ENCODE results near the gene DDAH2.

DDAH2 gene

GRCh38 chr6:31728767-31729514 is at the start of gene DDAH2:
Gene DDAH2 (minus strand): TSS chr6:31729299. CDS start chr6:31729161, 138 bp downstream.
- DNase-seq (ENCODE audit: low read depth), result no peak

GRCh38 chr6:31778193-31778592 is 49.1 kb upstream of the DDAH2 start:
- no peak for DNase-seq (ENCODE audit: low read depth)

DNA sequence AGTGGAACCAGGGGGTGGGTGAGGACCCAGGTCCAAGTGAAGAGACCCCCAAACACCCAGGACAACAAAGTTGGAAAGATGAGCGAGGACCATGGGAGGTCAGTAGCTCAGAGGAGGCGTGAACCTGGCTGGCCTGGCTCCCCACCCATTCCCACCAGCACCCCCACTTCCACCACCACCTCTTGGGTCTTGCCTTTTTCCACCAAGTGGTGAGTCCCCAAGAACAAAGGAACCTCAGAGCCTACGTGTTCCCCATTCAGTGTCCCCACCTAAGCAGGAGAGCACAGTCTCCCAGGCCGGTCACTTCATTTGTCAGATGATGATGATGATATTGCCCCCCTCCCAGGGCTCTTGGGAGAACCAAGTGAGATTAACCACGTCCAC is 48.6 kb upstream of the DDAH2 start:
- DNase-seq (ENCODE audit: low read depth), result no peak

GRCh38 chr6:31776989-31777666 is 48.0 kb upstream of the DDAH2 start, which contains the start of gene VWA7:
Gene VWA7 (minus strand): TSS chr6:31777328. CDS start chr6:31776779, 549 bp downstream.
- DNase-seq (ENCODE audit: low read depth), result peak; percentile 76

GRCh38 chr6:31776485-31776988 is 47.4 kb upstream of the DDAH2 start:
- no peak for DNase-seq (ENCODE audit: low read depth)

- DNase-seq (ENCODE audit: low read depth), result no peak
Observed at GRCh38 chr6:31775633-31776484, 46.8 kb upstream of the DDAH2 start.

DNA sequence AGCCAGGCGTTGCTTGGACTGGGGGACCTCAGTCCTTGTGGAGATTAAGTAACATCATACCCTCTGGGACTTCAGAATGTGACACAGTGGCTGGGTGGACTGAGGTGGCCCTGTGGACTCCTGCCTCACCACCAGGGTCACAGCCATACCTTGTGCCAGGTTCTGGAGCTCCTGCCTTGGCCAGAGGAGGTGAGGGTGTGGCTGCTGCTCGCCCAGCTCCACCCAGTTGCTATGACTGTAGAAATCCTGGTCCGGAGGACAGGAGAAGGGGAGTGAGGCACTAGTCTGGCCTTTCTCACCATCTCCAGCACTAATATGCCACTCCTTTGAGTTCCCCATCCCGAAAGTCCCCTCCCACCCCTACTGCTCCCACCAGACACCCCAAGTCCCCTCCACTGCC is 46.1 kb upstream of the DDAH2 start:
- DNase-seq (ENCODE audit: low read depth), result no peak

DNA sequence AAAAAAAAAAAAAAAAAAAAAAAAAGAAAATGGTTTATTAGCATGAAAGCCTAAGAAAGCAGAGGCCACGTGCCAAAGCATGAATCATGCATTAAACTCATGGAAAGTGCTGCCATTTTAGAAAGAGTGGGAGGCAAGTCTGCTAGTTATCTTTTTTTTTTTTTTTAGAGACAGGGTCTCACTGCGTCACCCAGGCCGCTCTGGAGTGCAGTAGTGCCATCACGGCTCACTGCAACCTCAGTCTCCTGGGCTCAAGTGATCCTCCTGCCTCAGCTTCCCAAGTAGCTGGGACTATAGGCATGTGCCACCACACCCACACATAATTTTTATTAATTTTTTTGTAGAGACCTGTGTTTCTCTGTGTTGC is 42.9 kb upstream of the DDAH2 start:
- peak; percentile 62 for DNase-seq (ENCODE audit: low read depth)

DNA sequence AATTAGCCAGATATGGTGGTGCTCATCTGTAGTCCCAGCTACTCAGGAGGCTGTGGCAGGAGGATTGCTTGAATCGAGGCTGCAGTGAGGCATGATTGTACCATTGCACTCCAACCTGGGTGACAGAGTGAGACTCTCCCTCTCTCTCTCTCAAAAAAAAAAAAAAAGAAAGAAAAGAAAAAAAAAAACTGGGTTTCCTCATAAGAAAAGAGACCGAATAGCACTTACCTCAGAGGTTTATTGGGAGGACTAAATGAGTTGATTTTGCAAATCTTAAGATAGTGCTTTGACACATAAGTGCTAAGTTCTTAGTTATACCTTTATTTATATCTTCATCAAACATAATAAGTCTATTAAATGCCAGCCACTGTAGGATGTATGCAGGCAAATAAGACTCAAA is 41.8 kb upstream of the DDAH2 start:
- no peak for DNase-seq (ENCODE audit: low read depth)

DNA sequence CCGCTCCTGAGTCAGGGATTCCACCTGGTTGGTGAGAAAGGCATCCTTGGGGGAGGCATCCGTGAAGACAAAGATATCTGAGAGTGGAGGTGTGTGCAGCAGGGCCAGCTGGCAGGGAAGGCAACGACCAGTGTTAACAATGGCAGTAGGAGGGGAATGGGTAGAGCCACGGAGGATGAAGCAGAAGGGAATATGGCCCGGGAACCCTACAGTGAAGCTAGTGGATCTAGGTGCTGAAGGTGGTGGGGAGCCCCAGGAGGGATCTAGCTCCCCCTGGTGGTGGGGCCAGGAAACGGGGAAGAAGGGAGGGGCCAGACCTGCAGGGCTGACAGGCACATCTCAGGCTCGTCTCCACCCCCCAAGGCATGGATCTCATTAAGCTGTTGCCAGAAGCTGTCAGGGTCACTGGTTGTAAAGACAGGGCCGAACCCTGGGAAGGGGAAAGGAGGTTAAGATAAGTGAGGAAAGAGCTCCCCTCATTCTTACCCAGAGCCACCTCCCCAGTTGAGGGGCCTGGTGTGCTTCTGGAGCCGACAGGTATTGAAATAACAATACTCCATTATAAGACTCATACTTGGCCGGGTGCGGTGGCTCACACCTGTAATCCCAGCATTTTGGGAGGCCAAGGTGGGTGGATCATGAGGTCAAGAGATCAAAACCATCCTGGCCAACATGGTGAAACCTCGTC is 40.7 kb upstream of the DDAH2 start:
- DNase-seq (ENCODE audit: low read depth), result peak; percentile 72

DNA sequence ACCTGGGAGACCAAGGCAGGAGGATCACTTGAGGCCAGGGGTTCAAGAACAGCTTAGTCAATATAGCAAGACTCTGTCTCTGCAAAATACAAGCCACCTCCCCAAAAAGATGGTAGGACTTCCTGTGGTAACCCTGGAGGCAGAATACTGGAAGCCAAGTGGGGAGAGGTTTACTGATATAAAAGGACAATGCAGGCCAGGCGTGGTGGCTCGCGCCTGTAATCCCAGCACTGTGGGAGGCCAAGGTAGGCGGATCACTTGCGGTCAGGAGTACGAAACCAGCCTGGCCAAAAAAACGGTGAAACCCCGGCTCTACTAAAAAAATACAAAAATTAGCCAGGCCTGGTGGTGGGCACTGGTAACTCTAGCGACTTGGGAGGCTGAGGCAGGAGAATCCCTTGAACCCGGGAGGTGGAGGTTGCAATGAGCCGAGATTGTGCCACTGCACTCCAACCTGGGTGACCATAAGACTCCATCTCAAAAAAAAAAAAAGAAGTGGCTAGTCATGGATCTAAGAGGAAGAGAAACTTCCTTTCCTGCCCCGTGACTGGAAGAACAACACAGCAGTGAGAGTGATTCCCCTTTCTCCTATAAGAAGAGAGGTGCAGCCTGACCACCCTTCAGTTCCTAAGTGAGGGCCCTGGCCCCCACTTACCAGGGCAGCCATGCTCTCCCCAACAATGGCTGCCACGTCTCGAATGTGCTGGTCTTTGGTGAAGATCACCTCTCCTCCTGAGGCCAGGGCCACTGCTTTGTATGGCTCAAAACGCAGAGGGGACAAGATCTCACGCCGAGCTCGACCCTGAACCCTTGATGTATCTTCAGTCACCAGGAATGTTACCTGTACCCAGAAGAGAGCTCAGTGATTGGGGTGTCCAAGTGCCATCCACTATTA is 39.5 kb upstream of the DDAH2 start:
- no peak for DNase-seq (ENCODE audit: low read depth)

DNA sequence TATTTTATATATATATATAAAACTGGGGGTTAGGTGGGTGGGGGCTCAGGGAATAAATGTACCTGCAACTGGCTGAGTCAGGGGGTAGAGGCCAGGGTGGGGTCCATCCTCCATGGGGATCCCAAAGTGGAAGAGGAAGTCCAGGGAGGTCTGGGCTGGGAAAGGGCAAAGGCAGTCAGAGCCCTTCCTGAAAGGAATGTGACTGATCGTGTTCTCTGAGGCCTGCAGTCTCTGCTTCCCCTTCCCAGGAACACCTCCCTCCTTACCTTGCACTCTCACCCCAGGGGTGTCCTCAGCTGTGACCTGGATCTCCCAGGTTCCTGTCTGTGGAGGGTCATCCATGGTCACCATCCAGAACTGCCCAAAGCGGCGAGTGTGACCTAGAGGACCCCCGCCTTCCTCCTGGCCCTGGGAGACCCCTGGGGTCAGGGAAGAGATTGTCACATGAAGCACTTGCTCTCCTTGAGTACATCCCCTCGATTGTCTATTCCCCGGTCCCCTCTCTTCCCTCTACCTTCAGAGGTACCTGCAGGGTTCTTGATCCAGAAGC is 38.1 kb upstream of the DDAH2 start:
- DNase-seq (ENCODE audit: low read depth), result no peak

- no peak for DNase-seq (ENCODE audit: low read depth)
Observed at GRCh38 chr6:31765910-31766794, 37.1 kb upstream of the DDAH2 start.

DNA sequence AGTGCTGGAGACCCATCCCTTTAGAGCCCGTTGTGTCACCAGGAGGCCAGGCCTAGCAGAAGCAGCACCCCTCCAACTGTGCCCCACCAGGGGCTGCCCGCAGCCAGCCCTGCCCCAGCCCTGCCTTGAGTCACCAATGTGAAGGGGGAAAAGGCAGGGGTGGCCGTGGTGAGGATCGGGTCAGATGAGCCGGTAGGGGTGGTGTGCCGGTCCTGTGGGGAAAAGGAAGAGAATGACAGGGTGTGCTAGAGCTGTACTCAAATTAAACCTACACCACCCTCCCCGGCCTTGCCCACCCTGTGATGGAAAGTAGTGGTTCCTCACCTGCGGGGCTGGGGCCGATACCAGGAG is 36.4 kb upstream of the DDAH2 start:
- DNase-seq (ENCODE audit: low read depth), result no peak

DNA sequence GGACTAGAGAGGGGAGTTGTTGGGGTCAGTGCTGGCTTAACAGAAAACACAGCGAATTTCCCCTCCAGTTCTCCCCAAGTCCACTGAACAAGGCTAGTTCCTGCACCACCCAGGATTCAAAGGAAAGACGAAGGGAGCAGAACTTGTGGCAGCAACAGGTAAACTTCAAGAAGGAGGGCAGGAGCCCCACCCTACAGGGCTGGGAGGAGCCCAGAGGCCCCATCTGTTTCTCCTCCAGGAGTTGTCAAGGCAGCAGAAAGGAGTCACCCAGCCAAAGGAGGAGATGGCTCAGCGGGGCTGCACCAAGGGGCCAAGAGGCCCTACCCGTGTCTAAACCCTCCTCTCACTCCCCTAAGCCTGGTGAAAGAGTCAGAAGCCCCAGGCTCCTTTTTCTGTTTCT is 35.1 kb upstream of the DDAH2 start:
- DNase-seq (ENCODE audit: low read depth), result no peak

DNA sequence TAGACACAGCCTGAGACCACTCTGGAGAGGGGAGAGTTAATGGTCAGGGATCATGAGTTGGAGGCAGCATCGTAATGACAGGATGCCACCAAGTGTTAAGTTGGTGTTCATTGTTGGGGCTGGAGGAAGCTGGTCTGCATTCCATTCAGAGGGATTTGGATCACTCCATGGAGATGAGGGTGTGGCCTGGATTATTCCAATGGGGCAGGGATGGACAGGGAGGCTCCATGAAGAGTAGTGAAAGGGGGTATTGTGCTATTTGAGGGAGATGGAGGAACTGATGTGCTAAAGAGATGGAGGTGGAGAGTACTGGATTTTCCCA is 34.5 kb upstream of the DDAH2 start:
- no peak for DNase-seq (ENCODE audit: low read depth)

DNA sequence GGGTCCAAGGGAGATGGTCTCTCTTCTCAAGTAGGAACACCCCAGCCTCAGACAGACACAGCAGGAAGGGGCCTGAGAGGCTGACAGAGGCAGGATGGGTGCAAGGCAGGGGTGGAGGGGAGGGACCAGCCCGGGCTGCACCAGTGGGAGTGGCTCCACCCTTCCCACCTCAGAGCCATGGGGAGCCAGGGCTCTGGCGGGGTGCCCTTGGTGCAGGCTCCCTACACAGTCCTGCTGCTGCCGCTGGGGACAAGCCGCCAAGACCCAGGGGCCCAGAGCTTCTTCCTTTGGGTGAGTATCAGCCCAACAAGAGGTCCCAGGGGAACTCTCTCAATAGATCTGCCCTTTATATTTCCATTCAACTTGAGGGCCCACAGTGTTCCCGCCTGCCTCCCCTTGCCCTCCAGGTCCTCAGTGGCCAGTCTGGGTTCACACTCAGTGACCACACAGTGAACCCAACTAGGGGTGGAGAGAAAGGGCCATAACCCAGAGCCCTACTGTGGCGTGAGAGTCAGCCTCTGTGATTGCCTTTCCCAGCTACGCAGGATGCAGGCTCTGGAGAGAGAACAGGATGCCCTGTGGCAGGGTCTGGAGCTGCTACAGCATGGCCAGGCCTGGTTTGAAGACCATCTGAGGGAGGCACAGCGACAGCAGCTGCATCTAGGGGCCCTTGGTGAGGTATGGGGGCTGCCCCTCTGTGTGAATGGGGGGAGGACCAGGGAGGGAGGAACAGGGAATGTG is 33.9 kb upstream of the DDAH2 start:
- no peak for DNase-seq (ENCODE audit: low read depth)

- no peak for DNase-seq (ENCODE audit: low read depth)
Observed at GRCh38 chr6:31762356-31762755, 33.3 kb upstream of the DDAH2 start, which contains the start of gene SAPCD1. Gene SAPCD1 (plus strand): TSS chr6:31762656. CDS start chr6:31763055, 399 bp downstream.

DNA sequence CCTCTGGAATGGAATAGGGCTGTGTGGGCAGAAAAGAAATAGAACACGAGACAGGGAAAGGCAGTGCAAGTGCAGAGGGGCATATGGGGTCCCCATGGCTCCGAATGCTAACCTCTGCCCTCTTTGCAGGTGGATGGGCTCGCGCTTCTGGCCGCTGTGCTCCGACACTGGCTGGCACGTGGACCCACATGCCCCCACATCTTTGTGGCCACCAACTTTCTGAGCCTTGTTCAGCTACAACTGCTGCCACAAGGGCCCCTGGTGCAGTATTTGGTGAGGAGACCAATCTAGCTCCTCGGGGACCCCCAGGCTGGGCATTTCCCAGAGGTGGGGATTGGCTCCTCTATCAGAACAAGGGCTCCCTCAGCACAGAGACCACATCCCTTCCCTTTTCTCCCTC is 32.2 kb upstream of the DDAH2 start:
- no peak for DNase-seq (ENCODE audit: low read depth)

All from stimulated activated CD4-positive, alpha-beta T cell treated with anti-CD3 and anti-CD28 coated beads, Interleukin-2, amount 100 ng/mL, for 4 hours (primary cell).